IMR-90 (cell line): ENCODE results near the gene GPX4. TPM values are rescaled to one million over a fixed set of nuclear protein-coding genes. Genes with fewer than 3 reads are reported as not detected.

ENCODE experiments used
- ATAC-seq: fragments of 200-7000 bp; cut with Tn5 transposase; 2 replicates; pipeline ENCODE4 v1.9.1; 2020; ENCODE audit warnings: low read depth, mild to moderate bottlenecking, moderate library complexity
- BruUV-seq: library from RNA; stranded (reverse); fragments of 400-500 nt; replicated peaks from 2 replicates; lab custom pipeline; 2021; lab: Mats Ljungman, UMichigan
- CTCF ChIA-PET: fragments of 300-600 bp; formaldehyde crosslinking; extraction: SDS; loops from one replicate; lab custom pipeline; 2021; ENCODE audit warnings: antibody characterized with exemption; lab: Yijun Ruan, JAX
- POLR2A ChIA-PET: fragments of 300-600 bp; sonication (Branson Sonifier 250); formaldehyde crosslinking; loops from one replicate; lab custom pipeline; 2022; ENCODE audit warnings: antibody characterized with exemption; ENCODE audit not compliant: unreplicated experiment; lab: Charles Lee
- DNase-seq: peaks from one replicate; pipeline ENCODE4 v3.0.0; 2013
- H2AFZ ChIP-seq: replicated peaks from 2 replicates; pipeline ENCODE3; 2013; ENCODE audit warnings: low read length, mild to moderate bottlenecking; ENCODE audit not compliant: poor library complexity
- H2AK5ac ChIP-seq: 2 replicates; pipeline ENCODE4 v1.6.1; 2013; ENCODE audit warnings: low read depth, low read length, inconsistent platforms
- H2AK9ac ChIP-seq: replicated peaks from 2 replicates; pipeline ENCODE3; 2013; ENCODE audit warnings: mild to moderate bottlenecking, low read depth, low read length, moderate library complexity; ENCODE audit not compliant: poor library complexity
- H2BK120ac ChIP-seq: 2 replicates; pipeline ENCODE4 v1.6.1; 2013; ENCODE audit warnings: low read depth, low read length, inconsistent platforms
- H2BK15ac ChIP-seq: 3 replicates; pipeline ENCODE4 v1.6.1; 2013; ENCODE audit warnings: low read depth, low read length, inconsistent platforms
- H2BK20ac ChIP-seq: 2 replicates; pipeline ENCODE4 v1.6.1; 2013; ENCODE audit warnings: low read depth, mild to moderate bottlenecking, inconsistent platforms, low read length, moderate library complexity
- H2BK5ac ChIP-seq: 2 replicates; pipeline ENCODE4 v1.6.1; 2013; ENCODE audit warnings: mild to moderate bottlenecking, low read depth, low read length, inconsistent platforms; ENCODE audit not compliant: poor library complexity, severe bottlenecking
- H3K14ac ChIP-seq: replicated peaks from 2 replicates; pipeline ENCODE4 v1.6.1; 2013; ENCODE audit warnings: low read depth, low read length, inconsistent platforms
- H3K18ac ChIP-seq: 2 replicates; pipeline ENCODE4 v1.6.1; 2013; ENCODE audit warnings: low read depth, low read length, control low read depth
- H3K23ac ChIP-seq: 2 replicates; pipeline ENCODE4 v1.6.1; 2013; ENCODE audit warnings: low read depth, low read length, inconsistent platforms
- H3K27ac ChIP-seq: 2 replicates; pipeline ENCODE4 v1.5.1; 2013; ENCODE audit warnings: mild to moderate bottlenecking, control low read depth, low read length; ENCODE audit not compliant: insufficient read depth
- H3K27me3 ChIP-seq: 2 replicates; pipeline ENCODE4 v1.6.1; 2013; ENCODE audit warnings: low read length; ENCODE audit not compliant: control insufficient read depth, insufficient read depth
- H3K36me3 ChIP-seq: 2 replicates; pipeline ENCODE4 v1.6.1; 2013; ENCODE audit warnings: low read length, mixed read lengths; ENCODE audit not compliant: control insufficient read depth, insufficient read depth
- H3K4ac ChIP-seq: 2 replicates; pipeline ENCODE4 v1.6.1; 2013; ENCODE audit warnings: low read depth, low read length, inconsistent platforms
- H3K4me1 ChIP-seq: 2 replicates; pipeline ENCODE4 v1.6.1; 2013; ENCODE audit warnings: low read length, mixed read lengths; ENCODE audit not compliant: control insufficient read depth, insufficient read depth
- H3K4me2 ChIP-seq: 2 replicates; pipeline ENCODE4 v1.6.1; 2013; ENCODE audit warnings: low read depth, mild to moderate bottlenecking, control low read depth, low read length, moderate library complexity
- H3K4me3 ChIP-seq: 2 replicates; pipeline ENCODE4 v1.5.1; 2013; ENCODE audit warnings: low read depth, mild to moderate bottlenecking, control low read depth, low read length, moderate library complexity; ENCODE audit not compliant: insufficient read depth
- H3K56ac ChIP-seq: 2 replicates; pipeline ENCODE4 v1.6.1; 2013; ENCODE audit warnings: low read length, inconsistent platforms; ENCODE audit not compliant: insufficient read depth; ENCODE audit errors: extremely low read depth
- H3K79me1 ChIP-seq, 2 experiments: 2 replicates each; pipeline ENCODE4 v1.6.1; 2013; ENCODE audit warnings: low read length in 2 of 2, inconsistent platforms in 1 of 2, low read depth in 1 of 2
- H3K9ac ChIP-seq: 2 replicates; pipeline ENCODE4 v1.6.1; 2013; ENCODE audit warnings: low read depth, low read length, control low read depth
- H3K9me1 ChIP-seq: 2 replicates; pipeline ENCODE4 v1.6.1; 2013; ENCODE audit warnings: low read length, inconsistent platforms; ENCODE audit not compliant: insufficient read depth
- H3K9me3 ChIP-seq: 2 replicates; pipeline ENCODE4 v1.6.1; 2013; ENCODE audit warnings: low read length; ENCODE audit not compliant: control insufficient read depth, insufficient read depth
- H4K20me1 ChIP-seq: 2 replicates; pipeline ENCODE4 v1.6.1; 2013; ENCODE audit warnings: low read length, inconsistent platforms; ENCODE audit not compliant: insufficient read depth
- H4K5ac ChIP-seq: 2 replicates; pipeline ENCODE4 v1.6.1; 2013; ENCODE audit warnings: mild to moderate bottlenecking, low read depth, low read length, control low read depth
- H4K8ac ChIP-seq, 2 experiments: 2 replicates each; pipeline ENCODE4 v1.6.1; 2013; ENCODE audit warnings: low read depth in 2 of 2, low read length in 2 of 2, control low read depth in 1 of 2, inconsistent platforms in 1 of 2
- H4K91ac ChIP-seq: 2 replicates; pipeline ENCODE4 v1.6.1; 2013; ENCODE audit warnings: low read depth, low read length, inconsistent platforms; ENCODE audit not compliant: insufficient read depth
- BHLHE40 ChIP-seq: fragments of 150-350 bp; IDR thresholded peaks from 2 replicates; pipeline ENCODE4 v1.6.1; 2016; ENCODE audit warnings: mild to moderate bottlenecking, low read depth, low read length
- CEBPB ChIP-seq: IDR thresholded peaks from 2 replicates; pipeline ENCODE4 v1.6.1; 2012; ENCODE audit warnings: low read depth, low read length, improper control_type of control experiment
- CHD1 ChIP-seq: IDR thresholded peaks from 2 replicates; pipeline ENCODE4 v1.6.1; 2012; ENCODE audit warnings: low read depth, low read length, improper control_type of control experiment
- FOS ChIP-seq: fragments of 150-350 bp; IDR thresholded peaks from 2 replicates; pipeline ENCODE4 v1.6.1; 2016; ENCODE audit warnings: low read depth, low read length
- MAFK ChIP-seq: IDR thresholded peaks from 2 replicates; pipeline ENCODE4 v1.6.1; 2012; ENCODE audit warnings: low read depth, low read length, improper control_type of control experiment
- MAZ ChIP-seq: IDR thresholded peaks from 2 replicates; pipeline ENCODE4 v1.6.1; 2012; ENCODE audit warnings: low read depth, mild to moderate bottlenecking, low read length, improper control_type of control experiment, moderate library complexity, borderline replicate concordance
- MXI1 ChIP-seq: IDR thresholded peaks from 2 replicates; pipeline ENCODE4 v1.6.1; 2012; ENCODE audit warnings: low read depth, mild to moderate bottlenecking, low read length, moderate library complexity, borderline replicate concordance
- NFE2L2 ChIP-seq: fragments of 150-350 bp; IDR thresholded peaks from 2 replicates; pipeline ENCODE4 v1.6.1; 2016; ENCODE audit warnings: low read depth, mild to moderate bottlenecking, low read length
- POLR2A ChIP-seq: IDR thresholded peaks from 2 replicates; pipeline ENCODE4 v1.6.1; 2012; ENCODE audit warnings: mild to moderate bottlenecking, low read depth, low read length
- RAD21 ChIP-seq: IDR thresholded peaks from 2 replicates; pipeline ENCODE4 v1.6.1; 2012; ENCODE audit warnings: low read length, improper control_type of control experiment
- RCOR1 ChIP-seq: IDR thresholded peaks from 2 replicates; pipeline ENCODE4 v1.6.1; 2012; ENCODE audit warnings: mild to moderate bottlenecking, low read length, improper control_type of control experiment; ENCODE audit not compliant: insufficient replicate concordance
- RFX5 ChIP-seq: IDR thresholded peaks from 2 replicates; pipeline ENCODE4 v1.8.0; 2012; ENCODE audit warnings: low read depth, mild to moderate bottlenecking, low read length, moderate library complexity
- WGBS, 2 experiments: methylation state at CpG; one replicate each; pipeline versions ENCODE4 v1.1.5 to v1.1.7; 2013; ENCODE audit warnings: missing lambda C conversion rate in 2 of 2; ENCODE audit not compliant: insufficient read length in 1 of 2; ENCODE audit errors: extremely low coverage in 2 of 2; 5-methylcytosine and 5-hydroxymethylcytosine counted together
- dilution Hi-C: fragments of 300-500 bp; cut with HindIII; formaldehyde crosslinking; loops from one replicate; pipeline ENCODE4 v1.14.3; 2018; ENCODE audit warnings: low sequenced_read_pairs; ENCODE audit not compliant: unreplicated experiment
- in situ Hi-C: fragments of 300-500 bp; cut with MboI; formaldehyde crosslinking; loops from 3 replicates; pipeline ENCODE4 v1.14.3; 2019; ENCODE audit warnings: low sequenced_read_pairs, inconsistent platforms, mixed read lengths
- intact Hi-C: fragments of 100-400 bp; cut with micrococcal nuclease; formaldehyde crosslinking; loops from 2 replicates; pipeline ENCODE4 v1.10.0; 2022
- polyA plus RNA-seq, 3 experiments: library from polyadenylated mRNA; depleted of rRNA; stranded (reverse); fragments of >200 nt; gene quantifications; 2 replicates each; pipeline ENCODE4 v1.2.3, GENCODE V29; 2012; ENCODE audit warnings: low replicate concordance in 1 of 3
- total RNA-seq: library from RNA; depleted of rRNA; stranded (reverse); fragments of >200 nt; gene quantifications from 2 replicates; pipeline ENCODE4 v1.2.3, GENCODE V29; 2012
- TF ChIP-seq, protein P1 (sequence below): conservative IDR thresholded peaks from 2 replicates; pipeline ENCODE4 v1.5.1; 2012; ENCODE audit warnings: mild to moderate bottlenecking, low read depth, low read length, improper control_type of control experiment
- TF ChIP-seq, protein P2 (sequence below): fragments of 150-350 bp; IDR thresholded peaks from 2 replicates; pipeline ENCODE4 v1.6.1; 2016; ENCODE audit warnings: low read depth, mild to moderate bottlenecking, low read length, moderate library complexity, borderline replicate concordance
- TF ChIP-seq, protein P3 (sequence below): fragments of 150-350 bp; IDR thresholded peaks from 2 replicates; pipeline ENCODE4 v1.6.1; 2017; ENCODE audit warnings: mild to moderate bottlenecking, antibody characterized with exemption, low read length, low read depth

Gene GPX4
- total and polyA plus RNA-seq, 2 of the 4 experiments (the other 2 are of a cell fraction), result 357 to 1,083 TPM

DNA sequence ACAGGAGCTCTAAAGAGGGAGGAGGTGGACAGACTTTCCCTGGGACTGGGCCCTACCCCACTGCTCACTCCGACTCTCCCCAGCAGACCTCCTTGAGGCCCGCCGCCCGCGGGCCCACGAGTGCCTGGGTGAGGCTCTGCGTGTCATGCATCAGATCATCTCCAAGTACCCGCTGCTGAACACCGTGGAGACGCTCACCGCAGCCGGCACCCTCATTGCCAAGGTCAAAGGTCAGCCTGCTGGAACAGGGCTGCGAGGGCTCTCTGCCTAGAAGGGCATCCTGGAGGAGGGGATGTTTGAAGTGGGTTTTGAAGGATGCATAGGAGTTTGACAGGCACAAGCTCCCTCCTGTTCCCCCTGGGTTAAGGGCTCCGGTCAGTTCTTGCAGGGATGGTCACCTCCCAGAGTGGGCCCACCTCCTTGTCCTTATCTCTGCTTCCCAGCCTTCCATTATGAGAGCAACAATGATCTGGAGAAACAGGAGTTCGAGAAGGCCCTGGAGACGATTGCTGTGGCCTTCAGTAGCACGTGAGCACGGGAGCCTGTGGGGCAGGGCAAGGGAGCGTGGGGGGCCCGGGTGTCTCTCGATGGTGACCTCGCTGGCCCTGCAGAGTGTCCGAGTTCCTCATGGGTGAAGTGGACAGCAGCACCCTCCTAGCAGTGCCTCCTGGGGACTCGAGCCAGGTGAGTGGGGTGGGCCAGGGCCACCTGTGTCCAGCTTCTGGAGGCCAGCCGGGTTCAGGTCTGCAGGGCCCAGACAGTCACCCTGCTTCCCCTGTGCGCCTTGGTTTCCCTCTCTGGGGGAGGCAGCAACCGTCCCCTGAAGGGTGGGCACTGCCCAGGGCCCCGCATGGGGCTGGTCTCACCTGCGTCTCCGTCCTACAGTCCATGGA, 30.5 kb upstream of the GPX4 start:
- Histone ChIP-seq H3K79me1 (no peaks in the 10 kb centered on the region), H2BK5ac (no peak overlapping the region), H3K4me2 (no peak overlapping the region), H2AK5ac (no peak overlapping the region; the same call in 1 of the 2 replicates), H3K9me1 (no peaks in the 10 kb centered on the region), H3K56ac (no peak overlapping the region), H3K27ac (no peak overlapping the region), H2BK15ac (no peak overlapping the region), H3K27me3 (peaks cover 33% of the 10 kb centered on the region), H4K91ac (no peak overlapping the region), H4K5ac (no peak overlapping the region), H4K20me1 (no peaks in the 10 kb centered on the region; the same call in 1 of the 2 replicates), H2AK9ac (no peak overlapping the region), H2BK120ac (no peak overlapping the region), H2AFZ (no peak overlapping the region), H2BK20ac (no peak overlapping the region), H3K36me3 (no peaks in the 10 kb centered on the region), H3K14ac (no peak overlapping the region), H4K8ac (no peak overlapping the region), H3K23ac (no peak overlapping the region), H3K4me1 (no peaks in the 10 kb centered on the region), H3K4me3 (no peak overlapping the region), H3K4ac (no peak overlapping the region), H3K18ac (no peak overlapping the region), H3K9ac (no peak overlapping the region), H3K9me3 (peaks cover 2% of the 10 kb centered on the region; the same call in 1 of the 2 replicates)
- ATAC-seq, result no peak
- dilution Hi-C loops, result no loop called here
- ChIA-PET CTCF (no interaction called here), POLR2A (no interaction called here)
- DNase-seq, result no peak
- 86% methylated on average over 23 of the region's 30 CpGs; no CpG with 5 or more reads in 1 of the 2 experiments for WGBS, 2 experiments
- no TSS peak for BruUV-seq
- intact Hi-C loops, result no loop called here
- in situ Hi-C loops, result no loop called here
- TF ChIP-seq MXI1, result no peak
- TF ChIP-seq, protein P1, sequence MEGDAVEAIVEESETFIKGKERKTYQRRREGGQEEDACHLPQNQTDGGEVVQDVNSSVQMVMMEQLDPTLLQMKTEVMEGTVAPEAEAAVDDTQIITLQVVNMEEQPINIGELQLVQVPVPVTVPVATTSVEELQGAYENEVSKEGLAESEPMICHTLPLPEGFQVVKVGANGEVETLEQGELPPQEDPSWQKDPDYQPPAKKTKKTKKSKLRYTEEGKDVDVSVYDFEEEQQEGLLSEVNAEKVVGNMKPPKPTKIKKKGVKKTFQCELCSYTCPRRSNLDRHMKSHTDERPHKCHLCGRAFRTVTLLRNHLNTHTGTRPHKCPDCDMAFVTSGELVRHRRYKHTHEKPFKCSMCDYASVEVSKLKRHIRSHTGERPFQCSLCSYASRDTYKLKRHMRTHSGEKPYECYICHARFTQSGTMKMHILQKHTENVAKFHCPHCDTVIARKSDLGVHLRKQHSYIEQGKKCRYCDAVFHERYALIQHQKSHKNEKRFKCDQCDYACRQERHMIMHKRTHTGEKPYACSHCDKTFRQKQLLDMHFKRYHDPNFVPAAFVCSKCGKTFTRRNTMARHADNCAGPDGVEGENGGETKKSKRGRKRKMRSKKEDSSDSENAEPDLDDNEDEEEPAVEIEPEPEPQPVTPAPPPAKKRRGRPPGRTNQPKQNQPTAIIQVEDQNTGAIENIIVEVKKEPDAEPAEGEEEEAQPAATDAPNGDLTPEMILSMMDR, result no peak
- no peak for TF ChIP-seq RAD21
- TF ChIP-seq BHLHE40, result no peak
- no peak for TF ChIP-seq FOS
- TF ChIP-seq CEBPB, result no peak
- no peak for TF ChIP-seq MAFK
- no peak for TF ChIP-seq POLR2A
- TF ChIP-seq CHD1, result no peak
- no peak for TF ChIP-seq NFE2L2
- no peak for TF ChIP-seq RCOR1
- TF ChIP-seq MAZ, result no peak
- TF ChIP-seq, protein P2, sequence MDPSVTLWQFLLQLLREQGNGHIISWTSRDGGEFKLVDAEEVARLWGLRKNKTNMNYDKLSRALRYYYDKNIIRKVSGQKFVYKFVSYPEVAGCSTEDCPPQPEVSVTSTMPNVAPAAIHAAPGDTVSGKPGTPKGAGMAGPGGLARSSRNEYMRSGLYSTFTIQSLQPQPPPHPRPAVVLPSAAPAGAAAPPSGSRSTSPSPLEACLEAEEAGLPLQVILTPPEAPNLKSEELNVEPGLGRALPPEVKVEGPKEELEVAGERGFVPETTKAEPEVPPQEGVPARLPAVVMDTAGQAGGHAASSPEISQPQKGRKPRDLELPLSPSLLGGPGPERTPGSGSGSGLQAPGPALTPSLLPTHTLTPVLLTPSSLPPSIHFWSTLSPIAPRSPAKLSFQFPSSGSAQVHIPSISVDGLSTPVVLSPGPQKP, result no peak
- TF ChIP-seq, protein P3, sequence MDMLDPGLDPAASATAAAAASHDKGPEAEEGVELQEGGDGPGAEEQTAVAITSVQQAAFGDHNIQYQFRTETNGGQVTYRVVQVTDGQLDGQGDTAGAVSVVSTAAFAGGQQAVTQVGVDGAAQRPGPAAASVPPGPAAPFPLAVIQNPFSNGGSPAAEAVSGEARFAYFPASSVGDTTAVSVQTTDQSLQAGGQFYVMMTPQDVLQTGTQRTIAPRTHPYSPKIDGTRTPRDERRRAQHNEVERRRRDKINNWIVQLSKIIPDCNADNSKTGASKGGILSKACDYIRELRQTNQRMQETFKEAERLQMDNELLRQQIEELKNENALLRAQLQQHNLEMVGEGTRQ, result no peak
- no peak for TF ChIP-seq RFX5
